Kidney (tissue), 14 donors: ENCODE data around the gene DPP10. TPM values are rescaled to one million over a fixed set of nuclear protein-coding genes. Genes with fewer than 3 reads are reported as not detected.

Experiments used
- DNase-seq, 5 donors: peaks; one replicate each; pipeline ENCODE4 v3.0.0-alpha.2; 2013 to 2020
- FAIRE-seq: peaks from 2 replicates; lab custom pipeline; 2012; peaks lifted over from hg19 to GRCh38; lab: Jason Lieb, UNC
- H3K27ac ChIP-seq, 2 donors: one replicate each; pipeline ENCODE4 v1.7.0; 2013; ENCODE audit warnings: low read depth in 2 of 2, low read length in 2 of 2, inconsistent platforms in 1 of 2
- H3K27me3 ChIP-seq: one replicate; pipeline ENCODE4 v1.7.1; 2013; ENCODE audit warnings: low read length, inconsistent platforms; ENCODE audit not compliant: control insufficient read depth, insufficient read depth
- H3K36me3 ChIP-seq, 3 donors: one replicate each; pipeline versions ENCODE4 v1.7.0 to v1.7.1; 2013; ENCODE audit warnings: low read length in 3 of 3, control low read depth in 1 of 3, inconsistent platforms in 1 of 3; ENCODE audit not compliant: insufficient read depth in 3 of 3, control insufficient read depth in 2 of 3
- H3K4me1 ChIP-seq, 3 donors: one replicate each; pipeline versions ENCODE4 v1.7.0 to v1.7.1; 2013; ENCODE audit warnings: low read length in 3 of 3, inconsistent platforms in 1 of 3, low read depth in 1 of 3; ENCODE audit not compliant: control insufficient read depth in 2 of 3, insufficient read depth in 2 of 3
- H3K4me3 ChIP-seq, 3 donors: one replicate each; pipeline versions ENCODE4 v1.7.0 to v1.8.1; 2013; ENCODE audit warnings: low read length in 3 of 3, control low read depth in 1 of 3, inconsistent platforms in 1 of 3
- H3K9ac ChIP-seq, 3 donors: one replicate each; pipeline versions ENCODE4 v1.7.0 to v1.7.1; 2013; ENCODE audit warnings: low read length in 3 of 3, control low read depth in 1 of 3, inconsistent platforms in 1 of 3
- H3K9me3 ChIP-seq, 3 donors: one replicate each; pipeline versions ENCODE4 v1.7.0 to v1.7.1; 2013; ENCODE audit warnings: low read length in 3 of 3, control low read depth in 1 of 3, inconsistent platforms in 1 of 3; ENCODE audit not compliant: control insufficient read depth in 2 of 3, insufficient read depth in 1 of 3
- intact Hi-C: fragments of 100-400 bp; cut with DNase I; formaldehyde crosslinking; loops from one replicate; pipeline ENCODE4 v1.11.1; 2022
- polyA plus RNA-seq: library from polyadenylated mRNA; stranded (reverse); fragments of 350-450 nt; fragmentation: Illumina TruSeq; extraction: RNeasy Lipid Tissue Mini Kit (QIAGEN cat#74804); gene quantifications from one replicate; pipeline ENCODE4 v1.2.3, GENCODE V29; 2014; ENCODE audit warnings: low read depth, low replicate concordance; ENCODE audit not compliant: insufficient read depth
- total RNA-seq: library from RNA; stranded (reverse); fragmentation: NEBNext Ultra II Directional; extraction: Animal tissue kit (Norgen Biotek cat#: 25700); gene quantifications from one replicate; pipeline ENCODE4 v1.2.1, GENCODE V29; 2021
- TF ChIP-seq, protein P1 (sequence below): IDR thresholded peaks from 3 replicates; pipeline ENCODE4 v1.5.1; 2012; ENCODE audit warnings: mild to moderate bottlenecking, moderate library complexity, borderline replicate concordance; ENCODE audit not compliant: insufficient read depth; ENCODE audit errors: extremely low read depth
- donor health status: control.
- donor health status: control.
- donor health status: control.
- donor health status: control.
- donor health status: control.
- donor health status: DM: yes; HTN: yes; CAD: no.
- donor health status: Normal renal cell carcinoma (clear cell type).

Gene DPP10
- total and polyA plus RNA-seq, 2 donors from 2014 or later: 0.67 TPM; not detected in 1

DNA sequence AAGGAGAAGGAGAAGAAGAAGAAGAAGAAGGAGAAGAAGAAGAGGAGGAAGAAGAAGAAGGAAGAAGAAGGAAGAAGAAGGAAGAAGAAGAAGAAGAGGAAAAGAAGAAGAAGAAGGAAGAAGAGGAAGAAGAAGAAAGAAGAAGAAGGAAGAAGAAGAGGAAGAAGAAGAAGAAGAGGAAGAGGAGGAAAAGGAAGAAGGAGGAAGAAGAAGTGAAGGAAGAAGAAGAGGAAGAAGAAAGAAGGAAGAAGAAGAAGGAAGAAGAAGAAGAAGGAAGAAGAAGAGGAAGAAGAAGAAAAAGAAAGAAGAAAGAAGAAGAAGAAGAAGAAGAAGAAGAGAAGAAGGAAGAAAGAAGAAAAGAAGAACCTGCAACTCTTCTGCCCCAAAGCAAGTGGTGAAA is 942.0 kb downstream of the DPP10 start:
- Histone ChIP-seq H3K27me3 (no peaks in the 10 kb centered on the region), H3K36me3 (no peaks in the 10 kb centered on the region), H3K27ac (no peak overlapping the region), H3K4me1 (no peaks in the 10 kb centered on the region), H3K4me3 (no peak overlapping the region), H3K9me3 (no peaks in the 10 kb centered on the region), H3K9ac (no peak overlapping the region)
- DNase-seq: no peak
- TF ChIP-seq, protein P1, sequence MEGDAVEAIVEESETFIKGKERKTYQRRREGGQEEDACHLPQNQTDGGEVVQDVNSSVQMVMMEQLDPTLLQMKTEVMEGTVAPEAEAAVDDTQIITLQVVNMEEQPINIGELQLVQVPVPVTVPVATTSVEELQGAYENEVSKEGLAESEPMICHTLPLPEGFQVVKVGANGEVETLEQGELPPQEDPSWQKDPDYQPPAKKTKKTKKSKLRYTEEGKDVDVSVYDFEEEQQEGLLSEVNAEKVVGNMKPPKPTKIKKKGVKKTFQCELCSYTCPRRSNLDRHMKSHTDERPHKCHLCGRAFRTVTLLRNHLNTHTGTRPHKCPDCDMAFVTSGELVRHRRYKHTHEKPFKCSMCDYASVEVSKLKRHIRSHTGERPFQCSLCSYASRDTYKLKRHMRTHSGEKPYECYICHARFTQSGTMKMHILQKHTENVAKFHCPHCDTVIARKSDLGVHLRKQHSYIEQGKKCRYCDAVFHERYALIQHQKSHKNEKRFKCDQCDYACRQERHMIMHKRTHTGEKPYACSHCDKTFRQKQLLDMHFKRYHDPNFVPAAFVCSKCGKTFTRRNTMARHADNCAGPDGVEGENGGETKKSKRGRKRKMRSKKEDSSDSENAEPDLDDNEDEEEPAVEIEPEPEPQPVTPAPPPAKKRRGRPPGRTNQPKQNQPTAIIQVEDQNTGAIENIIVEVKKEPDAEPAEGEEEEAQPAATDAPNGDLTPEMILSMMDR: no peak
- intact Hi-C loops: no loop called here
- no peak for FAIRE-seq

- no peaks in the 10 kb centered on the region for H3K36me3 ChIP-seq
- FAIRE-seq: no peak
- intact Hi-C loops: no loop called here
- TF ChIP-seq, protein P1: no peak
- H3K4me1 ChIP-seq: no peaks in the 10 kb centered on the region
- no peak for DNase-seq
- no peaks in the 10 kb centered on the region for H3K9me3 ChIP-seq
- H3K27me3 ChIP-seq: no peaks in the 10 kb centered on the region
- H3K9ac ChIP-seq: no peak overlapping the region
- H3K4me3 ChIP-seq: no peak overlapping the region
- no peak overlapping the region for H3K27ac ChIP-seq
These were observed 944.0 kb downstream of the DPP10 start for GRCh38 chr2:115386465-115386864.

DNA sequence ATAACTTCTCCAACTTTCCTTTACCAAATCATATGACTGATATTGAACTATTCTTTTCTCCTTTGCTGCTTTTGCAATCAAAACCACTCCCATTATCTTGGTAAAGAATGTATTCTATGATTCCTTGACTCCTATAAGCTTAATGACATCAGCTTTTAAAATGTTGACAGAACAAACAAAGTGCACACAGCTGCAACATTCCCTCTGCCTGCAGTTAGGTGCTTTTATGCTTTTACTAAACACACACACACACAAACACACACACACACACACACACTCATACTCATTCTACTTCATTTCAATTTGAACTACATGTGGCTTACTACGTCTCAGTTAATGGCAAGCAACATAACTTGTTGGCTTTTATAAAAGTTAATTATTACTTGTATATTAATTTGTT is 946.6 kb downstream of the DPP10 start:
- Histone ChIP-seq H3K4me1 (no peaks in the 10 kb centered on the region), H3K27ac (no peak overlapping the region), H3K36me3 (no peaks in the 10 kb centered on the region), H3K9ac (no peak overlapping the region), H3K9me3 (no peaks in the 10 kb centered on the region), H3K27me3 (no peaks in the 10 kb centered on the region), H3K4me3 (no peak overlapping the region)
- FAIRE-seq (no peak), DNase-seq (no peak)
- intact Hi-C loops: no loop called here
- TF ChIP-seq, protein P1: no peak

- DNase-seq (no peak), FAIRE-seq (no peak)
- Histone ChIP-seq H3K27me3 (no peaks in the 10 kb centered on the region), H3K9me3 (no peaks in the 10 kb centered on the region), H3K4me1 (no peaks in the 10 kb centered on the region), H3K27ac (no peak overlapping the region), H3K36me3 (no peaks in the 10 kb centered on the region), H3K4me3 (no peak overlapping the region), H3K9ac (no peak overlapping the region)
- intact Hi-C loops: no loop called here
- TF ChIP-seq, protein P1: no peak
These were observed 947.6 kb downstream of the DPP10 start for GRCh38 chr2:115389898-115390565.
